KMS-11 (cell line): Measurements from ENCODE around the gene SETBP1.

ENCODE experiments used
- H2AFZ ChIP-seq: fragments of 200-600 bp; sonication (generic); 2 replicates; pipeline ENCODE4 v1.6.1; 2016; ENCODE audit warnings: antibody characterized with exemption, mixed run types, low read depth
- H3K27ac ChIP-seq: fragments of 200-600 bp; sonication (generic); 2 replicates; pipeline ENCODE4 v1.6.1; 2016; ENCODE audit warnings: mild to moderate bottlenecking, mixed run types
- H3K27me3 ChIP-seq: fragments of 200-600 bp; sonication (generic); 2 replicates; pipeline ENCODE4 v1.6.1; 2017; ENCODE audit warnings: mild to moderate bottlenecking, low read depth, mixed run types, moderate library complexity; ENCODE audit not compliant: insufficient read depth
- H3K36me3 ChIP-seq: fragments of 200-600 bp; sonication (generic); 2 replicates; pipeline ENCODE4 v1.6.1; 2017; ENCODE audit warnings: mild to moderate bottlenecking, mixed run types; ENCODE audit not compliant: insufficient read depth
- H3K4me1 ChIP-seq: fragments of 200-600 bp; sonication (generic); 2 replicates; pipeline ENCODE4 v1.6.1; 2016; ENCODE audit warnings: mild to moderate bottlenecking, low read depth, mixed run types; ENCODE audit not compliant: poor library complexity, severe bottlenecking
- H3K4me2 ChIP-seq: fragments of 200-600 bp; sonication (generic); 2 replicates; pipeline ENCODE4 v1.7.0; 2016; ENCODE audit warnings: mild to moderate bottlenecking, mixed run types
- H3K4me3 ChIP-seq: fragments of 200-600 bp; sonication (generic); IDR thresholded peaks from 2 replicates; pipeline ENCODE4 v1.6.1; 2017; ENCODE audit warnings: low read depth, low read length, mixed read lengths; ENCODE audit not compliant: insufficient read depth
- H3K79me2 ChIP-seq: fragments of 200-600 bp; sonication (generic); 2 replicates; pipeline ENCODE4 v1.6.1; 2016; ENCODE audit warnings: low read depth, mixed run types; ENCODE audit not compliant: insufficient read depth
- H3K9ac ChIP-seq: fragments of 200-600 bp; sonication (generic); 2 replicates; pipeline ENCODE4 v1.6.1; 2016; ENCODE audit warnings: mild to moderate bottlenecking, mixed run types
- H4K20me1 ChIP-seq: fragments of 200-600 bp; sonication (generic); 2 replicates; pipeline ENCODE4 v1.6.1; 2016; ENCODE audit warnings: mild to moderate bottlenecking, mixed run types; ENCODE audit not compliant: insufficient read depth
- TF ChIP-seq, protein P1 (sequence below): fragments of 200-600 bp; sonication (generic); conservative IDR thresholded peaks from 2 replicates; pipeline ENCODE4 v1.6.1; 2017; ENCODE audit warnings: low read depth, mild to moderate bottlenecking, antibody characterized with exemption, low read length, moderate library complexity, mixed read lengths

Gene SETBP1

DNA sequence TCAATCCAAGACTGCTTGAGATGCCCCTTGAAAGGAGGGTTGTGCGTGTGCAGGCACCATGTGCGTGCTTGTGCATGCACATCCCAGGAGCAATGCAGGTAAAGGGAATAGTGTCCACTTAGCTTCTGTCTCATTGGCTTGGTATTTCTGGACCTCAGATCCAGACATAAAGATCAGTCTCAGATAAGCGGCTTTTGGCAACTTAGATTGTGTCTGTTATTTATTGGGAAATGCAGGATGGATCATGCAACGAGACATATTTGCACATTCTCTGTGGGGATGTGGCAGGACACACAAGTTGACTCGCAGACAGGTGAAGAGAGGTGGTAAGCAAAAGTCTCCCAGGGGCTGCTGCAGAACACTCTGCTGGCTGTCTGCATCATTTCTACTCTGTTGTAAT, 67.9 kb downstream of the SETBP1 start:
- H3K27ac ChIP-seq, result no peak overlapping the region
- TF ChIP-seq, protein P1, sequence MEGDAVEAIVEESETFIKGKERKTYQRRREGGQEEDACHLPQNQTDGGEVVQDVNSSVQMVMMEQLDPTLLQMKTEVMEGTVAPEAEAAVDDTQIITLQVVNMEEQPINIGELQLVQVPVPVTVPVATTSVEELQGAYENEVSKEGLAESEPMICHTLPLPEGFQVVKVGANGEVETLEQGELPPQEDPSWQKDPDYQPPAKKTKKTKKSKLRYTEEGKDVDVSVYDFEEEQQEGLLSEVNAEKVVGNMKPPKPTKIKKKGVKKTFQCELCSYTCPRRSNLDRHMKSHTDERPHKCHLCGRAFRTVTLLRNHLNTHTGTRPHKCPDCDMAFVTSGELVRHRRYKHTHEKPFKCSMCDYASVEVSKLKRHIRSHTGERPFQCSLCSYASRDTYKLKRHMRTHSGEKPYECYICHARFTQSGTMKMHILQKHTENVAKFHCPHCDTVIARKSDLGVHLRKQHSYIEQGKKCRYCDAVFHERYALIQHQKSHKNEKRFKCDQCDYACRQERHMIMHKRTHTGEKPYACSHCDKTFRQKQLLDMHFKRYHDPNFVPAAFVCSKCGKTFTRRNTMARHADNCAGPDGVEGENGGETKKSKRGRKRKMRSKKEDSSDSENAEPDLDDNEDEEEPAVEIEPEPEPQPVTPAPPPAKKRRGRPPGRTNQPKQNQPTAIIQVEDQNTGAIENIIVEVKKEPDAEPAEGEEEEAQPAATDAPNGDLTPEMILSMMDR, result no peak
- H3K4me3 ChIP-seq, result no peak overlapping the region
- H3K27me3 ChIP-seq, result no peaks in the 10 kb centered on the region
- H3K4me2 ChIP-seq, result no peak overlapping the region
- peaks cover 69% of the 10 kb centered on the region for H3K4me1 ChIP-seq
- no peak overlapping the region for H3K9ac ChIP-seq
- H3K36me3 ChIP-seq, result no peaks in the 10 kb centered on the region
- peaks cover 21% of the 10 kb centered on the region; the same call in 1 of the 2 replicates for H3K79me2 ChIP-seq
- H2AFZ ChIP-seq, result no peak overlapping the region
- no peaks in the 10 kb centered on the region for H4K20me1 ChIP-seq

DNA sequence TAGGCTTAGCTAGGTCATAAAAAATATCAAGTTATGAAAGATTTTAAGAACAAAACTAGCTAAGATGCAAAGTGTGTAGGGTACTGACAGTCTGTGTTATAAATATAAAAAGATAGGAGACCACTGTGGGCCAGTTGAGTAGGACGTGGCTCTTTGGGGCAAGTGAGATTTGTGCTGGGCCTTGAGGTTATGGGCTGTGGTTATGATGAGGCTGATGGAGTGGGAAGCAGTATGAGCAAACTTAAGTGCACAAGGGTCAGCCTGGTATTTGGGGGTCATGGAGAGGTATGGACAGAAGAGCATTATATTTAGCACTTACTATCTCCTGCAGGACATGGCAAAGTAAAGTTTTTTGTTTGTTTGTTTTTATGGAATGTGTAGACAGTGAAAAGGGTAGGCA, 70.1 kb downstream of the SETBP1 start:
- TF ChIP-seq, protein P1, result no peak
- H3K27me3 ChIP-seq, result no peaks in the 10 kb centered on the region
- no peak overlapping the region for H2AFZ ChIP-seq
- H3K79me2 ChIP-seq, result peaks cover 27% of the 10 kb centered on the region; the same call in 1 of the 2 replicates
- H3K4me1 ChIP-seq, result peaks cover 81% of the 10 kb centered on the region
- H3K36me3 ChIP-seq, result no peaks in the 10 kb centered on the region
- no peak overlapping the region for H3K4me2 ChIP-seq
- no peak overlapping the region for H3K4me3 ChIP-seq
- no peaks in the 10 kb centered on the region for H4K20me1 ChIP-seq
- no peak overlapping the region for H3K27ac ChIP-seq
- H3K9ac ChIP-seq, result no peak overlapping the region

DNA sequence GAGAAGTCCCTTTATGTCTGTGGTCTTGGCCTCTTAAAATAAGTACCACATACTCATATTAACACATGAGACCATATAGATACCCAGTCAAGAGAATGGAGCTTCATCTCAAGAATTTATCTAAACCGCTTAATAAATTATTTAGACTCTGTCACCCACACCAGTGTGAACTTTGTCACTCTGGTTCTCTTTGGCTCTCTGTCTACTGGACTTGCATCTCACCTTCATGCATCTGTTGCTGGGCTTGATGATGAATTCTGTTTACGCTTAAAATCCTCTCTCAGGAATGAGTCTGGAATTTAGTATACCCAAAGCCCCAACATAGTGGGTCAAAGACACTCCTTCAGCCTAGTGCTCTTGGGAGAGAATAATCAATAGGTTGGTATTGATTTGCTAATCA, 73.9 kb downstream of the SETBP1 start:
- H3K27ac ChIP-seq, result no peak overlapping the region
- TF ChIP-seq, protein P1, result no peak
- no peak overlapping the region for H3K4me2 ChIP-seq
- H3K4me1 ChIP-seq, result peaks cover 93% of the 10 kb centered on the region
- no peaks in the 10 kb centered on the region for H3K36me3 ChIP-seq
- no peaks in the 10 kb centered on the region for H3K27me3 ChIP-seq
- no peak overlapping the region for H3K4me3 ChIP-seq
- no peak overlapping the region for H2AFZ ChIP-seq
- H3K79me2 ChIP-seq, result peaks cover 45% of the 10 kb centered on the region
- H4K20me1 ChIP-seq, result no peaks in the 10 kb centered on the region
- no peak overlapping the region for H3K9ac ChIP-seq

DNA sequence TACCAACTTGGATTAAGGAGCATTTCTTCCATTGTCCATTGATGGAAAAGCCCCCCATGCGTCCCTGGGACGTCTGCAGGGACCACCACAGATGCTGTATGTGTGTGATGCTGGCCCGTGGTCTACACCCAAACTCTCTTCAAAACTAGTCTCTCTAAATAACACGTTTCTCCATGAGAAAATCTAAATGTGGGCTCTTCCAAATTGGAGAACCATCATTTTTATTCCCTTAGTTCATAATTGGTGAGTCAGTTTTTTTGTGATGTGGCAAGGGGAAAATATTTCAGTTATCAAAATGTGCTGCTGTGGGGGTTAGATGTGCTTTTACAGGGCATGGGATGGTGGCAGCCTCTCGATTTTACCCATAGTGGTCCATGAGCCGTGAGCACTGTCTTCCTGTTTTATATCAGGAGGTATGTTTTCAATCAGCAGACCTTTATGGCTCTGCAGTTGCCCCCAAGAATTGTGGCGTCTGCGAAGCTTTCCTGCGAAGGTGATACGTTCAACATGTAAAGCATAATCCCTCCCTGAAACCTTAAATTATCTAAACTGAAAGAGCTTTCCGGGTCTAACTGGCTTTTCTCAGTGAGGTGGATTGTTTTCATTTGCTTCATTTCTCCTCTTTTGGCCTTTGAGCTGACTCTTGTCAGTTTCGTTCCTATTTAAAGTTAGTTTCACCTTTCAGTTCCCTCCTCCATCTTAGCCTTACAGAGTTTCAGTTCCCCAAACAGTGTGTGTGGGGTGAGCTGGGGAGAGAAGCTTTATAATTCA, 78.4 kb downstream of the SETBP1 start:
- H4K20me1 ChIP-seq, result no peaks in the 10 kb centered on the region
- peak overlapping the region; percentile 79 for H3K27ac ChIP-seq
- TF ChIP-seq, protein P1, result no peak
- no peaks in the 10 kb centered on the region for H3K27me3 ChIP-seq
- no peak overlapping the region for H2AFZ ChIP-seq
- H3K4me2 ChIP-seq, result peak overlapping the region; percentile 72
- H3K36me3 ChIP-seq, result no peaks in the 10 kb centered on the region
- H3K9ac ChIP-seq, result peak overlapping the region; percentile 48; the same call in 1 of the 2 replicates
- H3K79me2 ChIP-seq, result peaks cover 76% of the 10 kb centered on the region
- H3K4me3 ChIP-seq, result no peak overlapping the region
- H3K4me1 ChIP-seq, result peaks cover 94% of the 10 kb centered on the region
